Cardiac muscle cell (in vitro differentiated cells and primary cell): ENCODE measurements around the gene ARSA. TPM values are rescaled to one million over a fixed set of nuclear protein-coding genes. Genes with fewer than 3 reads are reported as not detected.
A peak's percentile ranks its signal among the peaks of the same experiment; 100 is the strongest.

Source experiments
- DNase-seq, 2 donors: peaks; one replicate each; pipeline versions ENCODE4 v3.0.0 to v3.0.0-alpha.2; 2010 to 2017; ENCODE audit warnings: low read depth in 1 of 2, low spot score in 1 of 2
- H3K27ac ChIP-seq: fragments of 200-600 bp; sonication (generic); 2 replicates; pipeline ENCODE4 v1.5.1; 2016
- H3K27me3 ChIP-seq: fragments of 200-600 bp; sonication (generic); 2 replicates; pipeline ENCODE4 v1.6.0; 2016; ENCODE audit warnings: control low read depth
- H3K36me3 ChIP-seq: fragments of 200-600 bp; sonication (generic); 2 replicates; pipeline ENCODE4 v1.5.1; 2016; ENCODE audit warnings: control low read depth
- H3K4me1 ChIP-seq: fragments of 200-600 bp; sonication (generic); 2 replicates; pipeline ENCODE4 v1.8.1; 2017; ENCODE audit warnings: low read depth, mild to moderate bottlenecking, mixed run types
- H3K4me3 ChIP-seq: fragments of 200-600 bp; sonication (generic); 2 replicates; pipeline ENCODE4 v1.5.1; 2016; ENCODE audit warnings: mild to moderate bottlenecking
- H3K9me3 ChIP-seq: fragments of 200-600 bp; sonication (generic); 2 replicates; pipeline ENCODE4 v1.5.1; 2017; ENCODE audit warnings: low read depth, mild to moderate bottlenecking, control low read depth
- CTCF ChIP-seq: IDR thresholded peaks from 2 replicates; pipeline ENCODE4 v1.5.1; 2012; ENCODE audit warnings: low read depth, mild to moderate bottlenecking, low read length
- polyA plus RNA-seq: library from polyadenylated mRNA; unstranded; fragments of >200 nt; fragmentation: Nextera tagmentation; extraction: Ambion mirVana; gene quantifications from 2 replicates; pipeline ENCODE4 v1.2.1, GENCODE V29; 2016
- total RNA-seq: library from RNA; depleted of rRNA; stranded (reverse); fragments of >200 nt; gene quantifications from 2 replicates; pipeline ENCODE4 v1.2.3, GENCODE V29; 2016

ARSA gene
- total and polyA plus RNA-seq, 2 experiments from 2014 or later: 16.8 to 58.1 TPM

- no peak for DNase-seq
- Histone ChIP-seq H3K27me3 (no peaks in the 10 kb centered on the region), H3K4me3 (no peak overlapping the region), H3K9me3 (no peaks in the 10 kb centered on the region), H3K27ac (no peak overlapping the region), H3K4me1 (peaks cover 21% of the 10 kb centered on the region), H3K36me3 (peaks cover 2% of the 10 kb centered on the region)
- no peak for TF ChIP-seq CTCF
These were observed 50.3 kb downstream of the ARSA start for GRCh38 chr22:50577697-50577986.

DNA sequence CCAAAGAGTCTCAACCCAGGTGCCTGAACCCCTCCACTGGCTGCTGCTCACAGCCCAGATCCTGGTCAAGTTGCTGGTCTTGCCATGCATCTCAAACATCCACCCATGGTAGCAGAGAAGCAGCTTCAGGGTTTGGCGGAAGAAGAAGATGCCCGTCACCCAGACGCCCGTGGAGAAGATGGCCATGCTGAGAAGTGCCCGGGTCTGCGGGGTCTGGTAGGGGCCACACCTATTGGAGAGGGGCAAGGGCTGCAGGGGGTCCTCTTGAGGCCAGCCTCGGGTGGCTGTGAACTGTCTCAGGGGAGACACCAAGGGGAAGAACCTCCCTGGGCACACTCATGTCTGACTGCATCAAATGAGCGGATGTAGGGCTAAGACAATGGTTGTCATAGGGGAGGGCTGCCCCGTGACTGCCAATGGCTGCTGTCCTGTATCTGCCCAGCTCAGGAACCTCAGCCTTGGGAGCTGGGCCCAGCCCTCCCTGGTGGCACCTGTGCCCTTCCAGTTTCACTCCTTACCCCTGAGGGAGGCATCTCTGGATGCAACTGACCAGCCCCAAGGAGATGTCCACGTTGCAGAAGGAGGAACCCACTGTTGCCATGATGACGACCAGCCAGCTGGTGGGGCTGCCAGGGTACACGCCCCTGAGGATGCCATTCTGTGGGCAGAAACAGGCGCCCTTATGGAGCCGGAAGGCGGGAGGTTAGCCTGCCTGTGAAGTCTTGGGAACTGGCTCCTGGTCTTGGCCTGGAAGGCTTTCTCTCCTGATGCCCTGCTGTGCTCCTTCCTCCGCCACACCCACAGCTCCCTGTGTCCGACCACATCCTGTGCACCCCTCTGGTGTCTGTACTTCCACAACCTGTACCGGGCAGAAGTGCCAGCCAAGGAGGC is 50.9 kb downstream of the ARSA start:
- H3K4me3 ChIP-seq: no peak overlapping the region
- no peak overlapping the region for H3K27ac ChIP-seq
- peaks cover 21% of the 10 kb centered on the region for H3K4me1 ChIP-seq
- no peaks in the 10 kb centered on the region for H3K9me3 ChIP-seq
- peaks cover 7% of the 10 kb centered on the region for H3K36me3 ChIP-seq
- no peaks in the 10 kb centered on the region for H3K27me3 ChIP-seq
- DNase-seq: no peak
- TF ChIP-seq CTCF: no peak

DNA sequence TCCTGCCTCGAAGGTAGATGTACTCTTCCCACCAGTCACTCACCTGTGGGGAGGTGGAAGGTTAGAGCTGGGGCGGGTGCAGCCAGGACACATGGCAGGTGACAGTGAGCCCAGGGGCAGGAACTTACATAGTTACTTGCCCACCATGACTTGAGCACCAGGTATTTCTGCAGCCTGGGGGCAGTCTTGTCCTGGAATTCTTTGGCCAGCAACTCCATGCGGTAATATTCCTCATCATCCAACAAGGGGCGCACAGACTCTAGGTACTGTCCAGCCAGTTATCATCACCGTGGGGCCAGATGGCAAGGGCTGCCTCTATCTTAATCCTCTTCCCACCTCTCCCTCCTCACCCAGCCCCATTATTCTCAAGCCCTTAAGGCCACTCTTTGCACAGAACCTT is 51.9 kb downstream of the ARSA start:
- peak; percentile 60 to 68 for DNase-seq
- H3K9me3 ChIP-seq: no peaks in the 10 kb centered on the region
- H3K36me3 ChIP-seq: peaks cover 15% of the 10 kb centered on the region
- no peaks in the 10 kb centered on the region for H3K27me3 ChIP-seq
- no peak overlapping the region for H3K27ac ChIP-seq
- TF ChIP-seq CTCF: peak; percentile 49
- no peak overlapping the region for H3K4me3 ChIP-seq
- peaks cover 16% of the 10 kb centered on the region for H3K4me1 ChIP-seq

GRCh38 chr22:50575426-50575941 is 52.5 kb downstream of the ARSA start:
- DNase-seq: no peak
- H3K4me1 ChIP-seq: peaks cover 16% of the 10 kb centered on the region
- no peak overlapping the region for H3K4me3 ChIP-seq
- peaks cover 18% of the 10 kb centered on the region for H3K36me3 ChIP-seq
- H3K27me3 ChIP-seq: no peaks in the 10 kb centered on the region
- no peak for TF ChIP-seq CTCF
- H3K9me3 ChIP-seq: no peaks in the 10 kb centered on the region
- no peak overlapping the region for H3K27ac ChIP-seq

Other genes starting within 250 kb of the ARSA start
- gene SBF1, start 153.1 kb downstream of the ARSA start, total RNA-seq: 75.9 and 111 TPM in 2 replicates
- gene SBF1, start 153.1 kb downstream of the ARSA start, polyA plus RNA-seq: 39.1 and 47.4 TPM in 2 replicates
- gene ADM2, start 146.6 kb downstream of the ARSA start, total RNA-seq: 0.39 and 1.6 TPM in 2 replicates
- gene ADM2, start 146.6 kb downstream of the ARSA start, polyA plus RNA-seq: 0.10 TPM in 1 of 2 replicates, not detected in the other
- gene MIOX, start 141.3 kb downstream of the ARSA start, total RNA-seq: not detected in 2 replicates
- not detected in 2 replicates for gene MIOX, start 141.3 kb downstream of the ARSA start, polyA plus RNA-seq
- 79.9 and 91.7 TPM in 2 replicates for gene LMF2, start 120.5 kb downstream of the ARSA start, total RNA-seq
- gene LMF2, start 120.5 kb downstream of the ARSA start, polyA plus RNA-seq: 72.9 and 82.9 TPM in 2 replicates
- gene NCAPH2, start 119.9 kb downstream of the ARSA start, total RNA-seq: 50.3 and 55.0 TPM in 2 replicates
- gene NCAPH2, start 119.9 kb downstream of the ARSA start, polyA plus RNA-seq: 47.0 and 59.4 TPM in 2 replicates
- gene SCO2, start 102.6 kb downstream of the ARSA start, total RNA-seq: 4.1 TPM in 1 of 2 replicates, not detected in the other
- gene SCO2, start 102.6 kb downstream of the ARSA start, polyA plus RNA-seq: 0.84 and 10.5 TPM in 2 replicates
- 2.6 and 7.8 TPM in 2 replicates for gene TYMP, start 98.1 kb downstream of the ARSA start, total RNA-seq
- 10.0 and 17.7 TPM in 2 replicates for gene TYMP, start 98.1 kb downstream of the ARSA start, polyA plus RNA-seq
- gene KLHDC7B, start 82.3 kb downstream of the ARSA start, total RNA-seq: 0.07 and 0.18 TPM in 2 replicates
- gene KLHDC7B, start 82.3 kb downstream of the ARSA start, polyA plus RNA-seq: 0.45 TPM in 1 of 2 replicates, not detected in the other
- not detected in 2 replicates for gene SYCE3, start 65.2 kb downstream of the ARSA start, total RNA-seq
- 3.8 TPM in 1 of 2 replicates, not detected in the other for gene SYCE3, start 65.2 kb downstream of the ARSA start, polyA plus RNA-seq
- 25.7 and 39.1 TPM in 2 replicates for gene CPT1B, start 49.7 kb downstream of the ARSA start, total RNA-seq
- gene CPT1B, start 49.7 kb downstream of the ARSA start, polyA plus RNA-seq: 53.1 and 58.7 TPM in 2 replicates
- 54.6 and 73.4 TPM in 2 replicates for gene CHKB, start 45.3 kb downstream of the ARSA start, total RNA-seq
- 100 and 134 TPM in 2 replicates for gene CHKB, start 45.3 kb downstream of the ARSA start, polyA plus RNA-seq
- 1.7 and 2.4 TPM in 2 replicates for gene MAPK8IP2, start 27.4 kb downstream of the ARSA start, total RNA-seq
- gene MAPK8IP2, start 27.4 kb downstream of the ARSA start, polyA plus RNA-seq: 0.35 and 0.42 TPM in 2 replicates
- 10.9 and 14.4 TPM in 2 replicates for gene SHANK3, start 44.7 kb upstream of the ARSA start, total RNA-seq
- gene SHANK3, start 44.7 kb upstream of the ARSA start, polyA plus RNA-seq: 3.3 and 4.1 TPM in 2 replicates
- gene ACR, start 110.1 kb upstream of the ARSA start, total RNA-seq: 0.07 and 0.77 TPM in 2 replicates
- not detected in 2 replicates for gene ACR, start 110.1 kb upstream of the ARSA start, polyA plus RNA-seq
- gene RABL2B, start 155.5 kb upstream of the ARSA start, total RNA-seq: 13.0 and 16.8 TPM in 2 replicates
- gene RABL2B, start 155.5 kb upstream of the ARSA start, polyA plus RNA-seq: 33.0 and 37.0 TPM in 2 replicates